Stimulated activated CD4-positive, alpha-beta T cell treated with anti-CD3 and anti-CD28 coated beads, Interleukin-15, amount 100 ng/mL, for 24 hours (primary cell): ENCODE measurements around the gene PEPD.

Experiments used
- DNase-seq: peaks from one replicate; pipeline ENCODE4 v3.0.0-alpha.2; 2020

The PEPD gene

GRCh38 chr19:33471111-33471996, 50.2 kb downstream of the PEPD start:
- DNase-seq: no peak

- no peak for DNase-seq
Observed at GRCh38 chr19:33470686-33471085, 50.9 kb downstream of the PEPD start.

GRCh38 chr19:33470040-33470330, 51.6 kb downstream of the PEPD start:
- no peak for DNase-seq

- DNase-seq: no peak
Observed at GRCh38 chr19:33469171-33470039, 52.2 kb downstream of the PEPD start.

GRCh38 chr19:33468361-33469170, 53.0 kb downstream of the PEPD start:
- no peak for DNase-seq

GRCh38 chr19:33467851-33468250, 53.7 kb downstream of the PEPD start:
- DNase-seq: no peak

- DNase-seq: no peak
Observed at GRCh38 chr19:33465834-33466233, 55.8 kb downstream of the PEPD start.

- no peak for DNase-seq
Observed at GRCh38 chr19:33465371-33465770, 56.2 kb downstream of the PEPD start.

- no peak for DNase-seq
Observed at GRCh38 chr19:33464733-33465115, 56.9 kb downstream of the PEPD start.

GRCh38 chr19:33464010-33464732, 57.4 kb downstream of the PEPD start:
- no peak for DNase-seq

- no peak for DNase-seq
Observed at GRCh38 chr19:33463199-33463598, 58.4 kb downstream of the PEPD start.

GRCh38 chr19:33462112-33462791, 59.3 kb downstream of the PEPD start:
- DNase-seq: no peak

GRCh38 chr19:33461256-33462111, 60.1 kb downstream of the PEPD start:
- DNase-seq: no peak

- DNase-seq: no peak
Observed at GRCh38 chr19:33460221-33460908, 61.2 kb downstream of the PEPD start.

GRCh38 chr19:33459222-33460090, 62.1 kb downstream of the PEPD start:
- no peak for DNase-seq

GRCh38 chr19:33458807-33459206, 62.8 kb downstream of the PEPD start:
- DNase-seq: no peak

- no peak for DNase-seq
Observed at GRCh38 chr19:33458171-33458633, 63.4 kb downstream of the PEPD start.

- no peak for DNase-seq
Observed at GRCh38 chr19:33456845-33457220, 64.8 kb downstream of the PEPD start.
